Activated CD8-positive, alpha-beta memory T cell treated with anti-CD3 and anti-CD28 coated beads for 4 hours (primary cell): ENCODE results near the gene ANO7.
A peak's percentile ranks its signal among the peaks of the same experiment; 100 is the strongest.

Source experiments
- DNase-seq, 2 donors: peaks; one replicate each; pipeline ENCODE4 v3.0.0-alpha.2; 2020; ENCODE audit warnings: low read depth in 2 of 2

Gene ANO7

GRCh38 chr2:241188361-241189092 is at the start of gene ANO7:
Gene ANO7 (plus strand): TSS chr2:241188677. CDS start chr2:241190064, 1,387 bp downstream.
- DNase-seq: no peak

GRCh38 chr2:241139531-241140444 is 48.7 kb upstream of the ANO7 start:
- DNase-seq: no peak

- no peak for DNase-seq
Observed at GRCh38 chr2:241140445-241140840, 48.0 kb upstream of the ANO7 start.

GRCh38 chr2:241141214-241141770 is 47.2 kb upstream of the ANO7 start:
- DNase-seq: no peak

- no peak for DNase-seq
Observed at GRCh38 chr2:241142063-241142462, 46.4 kb upstream of the ANO7 start.

GRCh38 chr2:241142593-241142992 is 45.9 kb upstream of the ANO7 start:
- DNase-seq: no peak

- DNase-seq: no peak
Observed at GRCh38 chr2:241146286-241146685, 42.2 kb upstream of the ANO7 start.

GRCh38 chr2:241147336-241147735 is 41.1 kb upstream of the ANO7 start:
- DNase-seq: no peak

GRCh38 chr2:241148239-241148638 is 40.2 kb upstream of the ANO7 start:
- DNase-seq: no peak

GRCh38 chr2:241148891-241149674 is 39.4 kb upstream of the ANO7 start, which contains the start of gene PASK:
Gene PASK (minus strand): TSS chr2:241149472. CDS start chr2:241143032, 6,440 bp downstream.
- DNase-seq: peak; percentile 76 to 86

GRCh38 chr2:241149675-241149924 is 38.9 kb upstream of the ANO7 start:
- DNase-seq: no peak

- DNase-seq: peak; percentile 90 to 91
Observed at GRCh38 chr2:241149925-241150659, 38.4 kb upstream of the ANO7 start, which contains the start of gene PPP1R7. Gene PPP1R7 (plus strand): TSS chr2:241150467. CDS start chr2:241150496, 29 bp downstream.

- DNase-seq: no peak
Observed at GRCh38 chr2:241150660-241151530, 37.6 kb upstream of the ANO7 start.

- no peak for DNase-seq
Observed at GRCh38 chr2:241151934-241152660, 36.4 kb upstream of the ANO7 start.

GRCh38 chr2:241153616-241154015 is 34.9 kb upstream of the ANO7 start:
- no peak for DNase-seq

GRCh38 chr2:241154915-241155314 is 33.6 kb upstream of the ANO7 start:
- DNase-seq: no peak

- DNase-seq: no peak
Observed at GRCh38 chr2:241155936-241156335, 32.5 kb upstream of the ANO7 start.

GRCh38 chr2:241156971-241157441 is 31.5 kb upstream of the ANO7 start:
- no peak for DNase-seq

- no peak for DNase-seq
Observed at GRCh38 chr2:241157841-241158545, 30.5 kb upstream of the ANO7 start.
